Parathyroid adenoma (tissue), 2 donors: ENCODE results near the gene UMAD1.

ENCODE experiments used
- H2AFZ ChIP-seq: fragments of 300-600 bp; sonication (generic); one replicate; pipeline ENCODE4 v1.7.0; 2017; ENCODE audit warnings: antibody characterized with exemption, mild to moderate bottlenecking
- H3K27ac ChIP-seq: fragments of 300-600 bp; sonication (generic); one replicate; pipeline ENCODE4 v1.7.0; 2017
- H3K27me3 ChIP-seq: fragments of 300-600 bp; sonication (generic); one replicate; pipeline ENCODE4 v1.7.0; 2017; ENCODE audit warnings: low read length; ENCODE audit not compliant: control insufficient read depth, insufficient read depth
- H3K36me3 ChIP-seq: fragments of 300-600 bp; sonication (generic); one replicate; pipeline ENCODE4 v1.7.0; 2017; ENCODE audit warnings: low read length; ENCODE audit not compliant: control insufficient read depth, insufficient read depth
- H3K4me1 ChIP-seq: fragments of 300-600 bp; sonication (generic); one replicate; pipeline ENCODE4 v1.7.0; 2017; ENCODE audit warnings: control low read depth
- H3K4me2 ChIP-seq: fragments of 300-600 bp; sonication (generic); one replicate; pipeline ENCODE4 v1.7.0; 2017; ENCODE audit warnings: low read length
- H3K4me3 ChIP-seq: fragments of 300-600 bp; sonication (generic); one replicate; pipeline ENCODE4 v1.7.0; 2017; ENCODE audit warnings: low read depth, low read length
- H3K79me2 ChIP-seq: fragments of 300-600 bp; sonication (generic); one replicate; pipeline ENCODE4 v1.7.0; 2017; ENCODE audit warnings: control low read depth
- H3K9ac ChIP-seq: fragments of 300-600 bp; sonication (generic); one replicate; pipeline ENCODE4 v1.7.0; 2017; ENCODE audit warnings: mild to moderate bottlenecking
- H3K9me3 ChIP-seq: fragments of 300-600 bp; sonication (generic); one replicate; pipeline ENCODE4 v1.7.0; 2017; ENCODE audit warnings: low read length; ENCODE audit not compliant: control insufficient read depth
- TF ChIP-seq, protein P1 (sequence below): fragments of 300-600 bp; sonication (generic); IDR thresholded peaks from one replicate; pipeline ENCODE4 v1.7.0; 2017; ENCODE audit warnings: antibody characterized with exemption, mild to moderate bottlenecking
- donor health status: primary hyperparathyroidism.

Gene UMAD1

DNA sequence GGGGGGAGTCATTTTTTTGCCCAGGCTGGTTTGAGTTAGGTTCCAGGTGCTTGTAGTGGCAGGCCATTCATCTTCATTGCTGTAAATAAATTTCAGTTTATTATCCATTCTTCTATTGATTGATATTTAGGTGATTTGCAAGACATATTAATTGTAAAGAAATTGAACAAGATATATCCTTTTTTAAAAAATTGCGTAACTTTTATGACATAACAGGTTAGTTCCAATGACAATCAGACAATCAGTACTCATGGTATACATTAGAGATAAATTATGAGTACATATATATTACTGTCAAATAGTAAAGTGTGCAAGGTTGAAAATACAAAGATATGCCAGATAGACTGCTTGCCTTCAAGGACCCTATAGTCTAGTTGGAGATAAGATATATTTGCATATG is 235.9 kb downstream of the UMAD1 start:
- no peak overlapping the region for H3K4me2 ChIP-seq
- H3K79me2 ChIP-seq: no peaks in the 10 kb centered on the region
- no peaks in the 10 kb centered on the region for H3K27me3 ChIP-seq
- H3K4me1 ChIP-seq: no peaks in the 10 kb centered on the region
- H3K9me3 ChIP-seq: no peaks in the 10 kb centered on the region
- H3K9ac ChIP-seq: no peak overlapping the region
- H3K4me3 ChIP-seq: no peak overlapping the region
- no peak overlapping the region for H2AFZ ChIP-seq
- no peaks in the 10 kb centered on the region for H3K36me3 ChIP-seq
- TF ChIP-seq, protein P1, sequence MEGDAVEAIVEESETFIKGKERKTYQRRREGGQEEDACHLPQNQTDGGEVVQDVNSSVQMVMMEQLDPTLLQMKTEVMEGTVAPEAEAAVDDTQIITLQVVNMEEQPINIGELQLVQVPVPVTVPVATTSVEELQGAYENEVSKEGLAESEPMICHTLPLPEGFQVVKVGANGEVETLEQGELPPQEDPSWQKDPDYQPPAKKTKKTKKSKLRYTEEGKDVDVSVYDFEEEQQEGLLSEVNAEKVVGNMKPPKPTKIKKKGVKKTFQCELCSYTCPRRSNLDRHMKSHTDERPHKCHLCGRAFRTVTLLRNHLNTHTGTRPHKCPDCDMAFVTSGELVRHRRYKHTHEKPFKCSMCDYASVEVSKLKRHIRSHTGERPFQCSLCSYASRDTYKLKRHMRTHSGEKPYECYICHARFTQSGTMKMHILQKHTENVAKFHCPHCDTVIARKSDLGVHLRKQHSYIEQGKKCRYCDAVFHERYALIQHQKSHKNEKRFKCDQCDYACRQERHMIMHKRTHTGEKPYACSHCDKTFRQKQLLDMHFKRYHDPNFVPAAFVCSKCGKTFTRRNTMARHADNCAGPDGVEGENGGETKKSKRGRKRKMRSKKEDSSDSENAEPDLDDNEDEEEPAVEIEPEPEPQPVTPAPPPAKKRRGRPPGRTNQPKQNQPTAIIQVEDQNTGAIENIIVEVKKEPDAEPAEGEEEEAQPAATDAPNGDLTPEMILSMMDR: no peak
- no peak overlapping the region for H3K27ac ChIP-seq

DNA sequence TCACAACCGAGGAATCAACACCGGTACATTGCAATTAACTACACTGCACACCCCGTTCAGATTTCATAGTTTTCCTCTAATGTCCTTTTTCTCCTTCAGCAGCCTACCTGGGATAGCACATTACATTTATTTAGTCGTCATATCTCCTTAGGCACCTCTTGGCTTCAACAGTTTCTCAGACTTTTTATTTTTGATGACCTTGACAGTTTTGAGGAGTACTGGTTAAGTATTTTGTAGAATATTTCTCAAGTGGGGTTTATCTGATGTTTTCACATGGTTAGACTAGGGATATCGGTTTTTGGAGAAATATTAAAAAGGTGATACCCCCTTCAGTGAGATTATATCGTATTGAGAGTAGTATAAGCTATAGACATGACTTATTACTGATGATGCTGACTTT is 241.0 kb downstream of the UMAD1 start:
- TF ChIP-seq, protein P1: no peak
- Histone ChIP-seq H3K27me3 (no peaks in the 10 kb centered on the region), H3K79me2 (no peaks in the 10 kb centered on the region), H2AFZ (no peak overlapping the region), H3K27ac (no peak overlapping the region), H3K36me3 (no peaks in the 10 kb centered on the region), H3K9ac (no peak overlapping the region), H3K4me3 (no peak overlapping the region), H3K4me2 (no peak overlapping the region), H3K9me3 (no peaks in the 10 kb centered on the region), H3K4me1 (no peaks in the 10 kb centered on the region)

GRCh38 chr7:7882888-7883287 is 242.3 kb downstream of the UMAD1 start:
- Histone ChIP-seq H3K36me3 (no peaks in the 10 kb centered on the region), H3K4me2 (no peak overlapping the region), H3K27ac (no peak overlapping the region), H3K4me1 (no peaks in the 10 kb centered on the region), H3K27me3 (no peaks in the 10 kb centered on the region), H3K9me3 (no peaks in the 10 kb centered on the region), H3K4me3 (no peak overlapping the region), H3K9ac (no peak overlapping the region), H2AFZ (no peak overlapping the region), H3K79me2 (no peaks in the 10 kb centered on the region)
- TF ChIP-seq, protein P1: no peak

GRCh38 chr7:7883394-7883793 is 242.8 kb downstream of the UMAD1 start:
- no peak overlapping the region for H3K4me3 ChIP-seq
- H3K4me1 ChIP-seq: no peaks in the 10 kb centered on the region
- no peaks in the 10 kb centered on the region for H3K79me2 ChIP-seq
- H3K27me3 ChIP-seq: no peaks in the 10 kb centered on the region
- TF ChIP-seq, protein P1: no peak
- no peak overlapping the region for H3K27ac ChIP-seq
- H3K4me2 ChIP-seq: no peak overlapping the region
- no peak overlapping the region for H2AFZ ChIP-seq
- no peak overlapping the region for H3K9ac ChIP-seq
- H3K9me3 ChIP-seq: no peaks in the 10 kb centered on the region
- no peaks in the 10 kb centered on the region for H3K36me3 ChIP-seq

- Histone ChIP-seq H3K27ac (no peak overlapping the region), H3K9me3 (no peaks in the 10 kb centered on the region), H3K27me3 (no peaks in the 10 kb centered on the region), H2AFZ (no peak overlapping the region), H3K4me2 (no peak overlapping the region), H3K4me1 (no peaks in the 10 kb centered on the region), H3K36me3 (no peaks in the 10 kb centered on the region), H3K9ac (no peak overlapping the region), H3K79me2 (no peaks in the 10 kb centered on the region), H3K4me3 (no peak overlapping the region)
- TF ChIP-seq, protein P1: no peak
These were observed 244.3 kb downstream of the UMAD1 start for GRCh38 chr7:7884855-7885254.
